HG02642 (cell line): ENCODE results near the gene NDUFB6.
"Not testable (repeated sequence)": the region's sequence is repeated elsewhere in the genome, so short reads cannot be mapped to it uniquely, and the experiment has no call there.

ENCODE experiments used
- ATAC-seq: cut with Tn5 transposase; IDR thresholded peaks from one replicate; pipeline ENCODE4 v1.9.1; 2021; ENCODE audit warnings: mild to moderate bottlenecking; ENCODE audit not compliant: unreplicated experiment, poor library complexity

NDUFB6 gene

DNA sequence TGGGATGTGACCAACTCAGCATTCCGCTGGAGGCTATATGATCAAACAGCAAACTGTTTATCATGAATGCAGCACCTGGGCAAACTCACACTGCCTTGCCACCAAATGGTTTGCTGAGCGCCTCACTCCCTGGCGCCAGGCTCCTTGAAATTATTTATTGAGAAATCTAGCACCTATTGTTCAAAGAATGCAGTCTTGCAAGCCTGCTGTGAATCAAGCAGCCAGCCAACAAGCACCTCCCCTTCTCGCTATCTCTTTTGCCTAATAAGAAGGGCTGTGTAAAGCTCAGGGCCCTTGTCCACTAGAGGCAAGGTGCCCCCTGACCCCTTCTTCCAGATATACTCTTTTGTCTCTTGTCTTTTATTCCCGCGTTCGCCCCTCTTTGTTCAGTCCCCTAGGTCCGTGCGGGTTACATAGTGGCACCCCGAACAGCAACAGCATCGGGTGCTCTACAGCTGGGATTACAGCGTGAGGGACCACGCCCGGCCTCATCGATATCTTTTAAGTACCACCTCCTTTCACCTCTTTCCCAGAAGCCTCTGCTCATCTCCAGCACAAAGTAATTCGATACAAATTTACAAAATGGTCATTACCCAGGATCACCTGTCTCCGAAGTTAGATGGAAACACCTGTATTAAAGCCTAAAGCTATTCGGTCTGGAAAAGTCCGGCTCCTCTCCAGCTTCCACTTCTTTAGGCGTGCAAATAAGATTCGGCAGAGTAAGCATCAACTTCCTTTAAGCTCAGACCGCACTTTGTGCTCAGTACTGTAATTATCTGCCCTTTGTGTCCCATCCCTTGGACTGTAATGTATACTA is 47.9 kb downstream of the NDUFB6 start:
- peak; percentile 28 for ATAC-seq

DNA sequence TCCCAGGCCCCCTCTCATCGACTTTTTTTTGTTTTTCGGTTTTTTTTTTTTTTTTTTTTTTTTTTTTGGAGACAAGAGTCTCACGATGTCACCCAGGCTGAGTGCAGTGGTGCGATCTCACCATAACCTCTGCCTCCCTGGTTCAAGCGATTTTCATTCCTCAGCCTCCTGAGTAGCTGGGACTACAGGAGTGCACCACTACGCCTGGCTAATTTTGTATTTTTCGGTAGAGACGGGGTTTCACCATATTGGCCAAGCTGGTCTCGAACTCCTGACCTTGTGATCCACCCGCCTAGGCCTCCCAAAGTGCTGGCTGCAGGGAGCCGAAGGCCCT is 48.4 kb downstream of the NDUFB6 start:
- not testable (repeated sequence) for ATAC-seq

DNA sequence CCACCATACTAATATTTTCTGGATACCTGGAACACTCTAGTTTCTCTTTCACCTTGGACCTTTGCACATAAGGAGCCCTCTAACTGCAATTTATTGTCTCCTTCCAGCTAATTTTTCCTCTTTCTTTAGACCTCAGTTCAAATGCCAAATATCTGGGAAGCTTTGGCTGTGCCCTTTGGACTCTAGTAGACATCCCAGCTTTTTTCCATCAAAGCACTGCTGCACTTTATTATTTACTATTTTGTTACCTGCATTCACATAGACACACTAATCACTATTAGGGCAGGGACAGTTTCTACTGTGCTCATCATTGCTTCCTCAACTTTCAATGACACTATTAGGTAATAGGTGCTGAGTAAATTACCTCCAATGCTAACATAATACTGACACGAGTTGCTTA is 49.0 kb downstream of the NDUFB6 start:
- no peak for ATAC-seq

DNA sequence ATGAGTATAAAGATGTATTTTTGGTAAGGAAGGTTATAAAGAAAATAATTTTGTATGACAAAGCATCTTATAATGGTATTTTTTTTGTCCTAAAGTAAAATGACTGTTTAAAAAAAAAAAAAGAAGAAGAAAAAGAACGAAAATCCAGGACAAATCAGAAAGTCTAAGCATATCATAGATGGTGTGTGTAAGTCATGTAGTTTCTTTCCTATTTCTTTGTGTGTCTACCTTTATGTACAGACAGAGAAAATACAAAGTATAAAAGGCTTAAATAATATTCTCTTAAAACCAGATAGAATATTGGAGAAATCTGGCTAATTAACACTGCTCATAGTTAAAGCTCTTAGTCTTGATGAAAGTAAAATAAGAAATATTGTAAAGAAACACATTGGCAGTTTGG is 54.7 kb downstream of the NDUFB6 start:
- ATAC-seq, result no peak

DNA sequence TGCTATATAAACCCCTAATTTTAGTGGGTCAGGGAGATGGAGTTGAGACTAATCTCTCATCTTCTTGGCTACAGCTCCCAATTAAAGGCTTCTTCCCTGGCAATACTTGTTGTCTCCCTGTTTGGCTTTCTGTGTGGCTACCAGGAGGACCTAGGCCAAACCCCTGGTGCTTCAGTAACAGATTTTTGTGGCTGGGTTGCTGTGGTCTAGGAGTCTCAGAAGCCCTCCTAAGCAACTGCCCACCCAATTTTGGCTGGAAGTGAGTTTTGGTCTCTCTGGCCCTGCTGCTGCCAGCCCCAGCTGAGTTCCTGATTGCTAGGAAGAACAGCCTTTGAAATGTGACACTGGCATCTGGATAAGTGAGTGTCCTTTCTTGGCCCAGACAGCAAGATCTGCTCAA is 56.7 kb downstream of the NDUFB6 start:
- no peak for ATAC-seq

DNA sequence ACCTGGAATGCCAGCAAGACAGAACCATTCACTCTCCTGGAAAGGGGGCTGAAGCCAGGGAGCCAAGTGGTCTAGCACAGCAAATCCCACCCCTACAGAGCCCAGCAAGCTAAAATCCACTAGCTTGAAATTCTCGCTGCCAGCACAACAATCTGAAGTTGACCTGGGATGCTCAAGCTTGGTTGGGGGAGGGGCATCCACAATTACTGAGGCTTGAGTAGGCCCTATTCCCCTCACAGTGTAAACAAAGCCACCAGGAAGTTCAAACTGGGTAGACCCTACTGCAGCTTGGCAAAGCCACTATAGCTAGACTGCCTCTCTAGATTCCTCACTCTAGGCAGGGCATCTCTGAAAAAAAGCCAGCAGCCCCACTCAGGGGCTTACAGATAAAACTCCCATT is 64.2 kb downstream of the NDUFB6 start:
- no peak for ATAC-seq

DNA sequence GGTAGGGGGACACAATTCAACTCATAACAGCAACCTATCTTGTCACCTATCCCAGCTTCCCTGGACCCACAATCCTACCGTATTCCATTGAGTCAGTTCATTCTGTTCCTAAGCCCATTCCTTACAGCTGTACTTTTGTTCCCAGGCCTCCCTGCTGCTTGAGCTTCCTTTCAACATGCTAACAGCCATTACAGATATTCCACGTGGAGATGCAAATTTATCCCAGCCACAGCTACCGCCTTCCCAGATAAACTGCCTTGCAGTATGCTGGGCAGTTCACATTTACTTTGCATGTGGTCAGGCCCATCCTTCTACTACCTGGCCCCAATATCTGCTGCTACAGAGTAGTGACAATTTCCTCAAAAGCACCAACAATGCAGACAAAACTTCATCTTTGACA is 70.0 kb downstream of the NDUFB6 start:
- ATAC-seq, result no peak
